Measurements from ENCODE around the gene TMEM270. TPM values are rescaled to one million over a fixed set of nuclear protein-coding genes. Genes with fewer than 3 reads are reported as not detected.

TMEM270 gene
- polyA plus RNA-seq, 1 of the 3 experiments (the other 2 are of a cell fraction): 0.71 TPM

- H3K27me3 ChIP-seq (ENCODE audit: insufficient read depth): no peaks in the 10 kb centered on the region
- POLR2A ChIA-PET: no interaction called here
- TF ChIP-seq IRF3 (IDR thresholded peaks at IDR 0.05; ENCODE audit: low read depth, low read length): no peak
- TF ChIP-seq USF2 (IDR thresholded peaks at IDR 0.05; ENCODE audit: borderline replicate concordance, low read depth, low read length): no peak
- TF ChIP-seq FOXJ3 (CRISPR knock-in tag; IDR thresholded peaks at IDR 0.05): no peak
- no peak for TF ChIP-seq CTCF (IDR thresholded peaks at IDR 0.05)
- TF ChIP-seq MXI1 (IDR thresholded peaks at IDR 0.05; ENCODE audit: low read depth, low read length): no peak
- no peak for TF ChIP-seq SMC3 (IDR thresholded peaks at IDR 0.05; ENCODE audit: low read depth, low read length)
- TF ChIP-seq MAX (IDR thresholded peaks at IDR 0.05; ENCODE audit: low read depth): no peak
- TF ChIP-seq EZH2phosphoT487 (IDR thresholded peaks at IDR 0.05; ENCODE audit: borderline replicate concordance, low read depth): no peak
- no peak for TF ChIP-seq RCOR1 (IDR thresholded peaks at IDR 0.05; ENCODE audit: low read length)
- no peak for TF ChIP-seq ELF1 (IDR thresholded peaks at IDR 0.05)
- TF ChIP-seq RAD21 (IDR thresholded peaks at IDR 0.05; ENCODE audit: low read length): no peak
- TF ChIP-seq FOSL2 (IDR thresholded peaks at IDR 0.05; ENCODE audit: borderline replicate concordance, low read depth): no peak
- no peak for TF ChIP-seq EP300 (IDR thresholded peaks at IDR 0.05; ENCODE audit: borderline replicate concordance in 1 of 2, low read depth in 1 of 2, low read length in 1 of 2)
- WGBS (ENCODE audit: low lambda C conversion rate): 95% methylated on average over 14 of the region's 16 CpGs
- CTCF ChIA-PET: no interaction called here
- no peak overlapping the region for H3K9ac ChIP-seq
- H3K9me2 ChIP-seq: no peaks in the 10 kb centered on the region
- no peak overlapping the region for H3K4me3 ChIP-seq (ENCODE audit: low read depth in 2 of 2, low read length in 1 of 2)
- no peaks in the 10 kb centered on the region for H3K79me2 ChIP-seq (ENCODE audit: insufficient read depth)
- no peak overlapping the region for H2AFZ ChIP-seq (ENCODE audit: low read depth)
- no peak overlapping the region; a peak in 1 of 4 replicates for H3K27ac ChIP-seq (ENCODE audit: low read depth in 2 of 2, low read length in 1 of 2)
- H3F3A ChIP-seq (replicated peaks; ENCODE audit: insufficient read depth): peaks cover 17% of the 10 kb centered on the region
- peaks cover 19 to 53% of the 10 kb centered on the region in 2 experiments for H3K4me1 ChIP-seq (ENCODE audit: control insufficient read depth in 1 of 2, insufficient read depth in 2 of 2, low read depth in 1 of 2, low read length in 1 of 2)
- DNase-seq: no peak
- no peaks in the 10 kb centered on the region for H3K36me3 ChIP-seq (replicated peaks in 1 of 2; ENCODE audit: control insufficient read depth in 1 of 2, insufficient read depth in 2 of 2, low read length in 1 of 2)
- H4K20me1 ChIP-seq (ENCODE audit: insufficient read depth): no peaks in the 10 kb centered on the region
- no peaks in the 10 kb centered on the region for H3K9me3 ChIP-seq
- no peak overlapping the region for H3K4me2 ChIP-seq
Observed at GRCh38 chr7:73831584-73831833, 29.4 kb upstream of the TMEM270 start.

Measured in SK-N-SH (cell line).